Endometrial microvascular endothelial cells (primary cell): ENCODE results near the gene GRIK2. TPM values are rescaled to one million over a fixed set of nuclear protein-coding genes. Genes with fewer than 3 reads are reported as not detected.

Experiments used
- in situ Hi-C: cut with HindIII; loops from 2 replicates; pipeline ENCODE4 v1.10.0; 2017; ENCODE audit warnings: low sequenced_read_pairs, low pct_unique_long_range_greater_than_20kb; ENCODE audit errors: inconsistent ontology term
- total RNA-seq: library from RNA; depleted of rRNA; stranded (reverse); fragments of >200 nt; gene quantifications from one replicate; pipeline ENCODE4 v1.2.3, GENCODE V29; 2015; ENCODE audit errors: inconsistent ontology term

Gene GRIK2
- total RNA-seq, 1 donor from 2014 or later = under 0.01 TPM

GRCh38 chr6:101803136-101803535, 409.6 kb downstream of the GRIK2 start:
- in situ Hi-C loops = no loop called here

DNA sequence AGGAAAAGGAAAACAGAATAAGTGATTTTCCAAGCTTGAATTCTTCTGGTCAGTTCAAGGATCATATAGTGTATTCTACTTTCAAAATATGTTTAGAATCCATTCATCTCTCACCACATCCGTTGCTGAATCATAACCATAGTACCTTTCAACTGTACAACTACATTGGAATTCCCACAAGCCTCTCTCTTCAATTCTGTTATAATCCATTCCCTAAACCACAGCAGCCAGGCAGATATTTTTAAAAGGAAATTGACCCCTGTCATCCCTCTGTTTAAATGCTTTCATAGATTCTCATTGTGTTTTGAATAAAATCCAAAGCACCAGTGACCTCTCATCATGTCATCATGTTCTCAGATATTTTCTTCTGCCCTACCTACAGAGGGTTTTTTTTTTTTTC, 412.7 kb downstream of the GRIK2 start:
- in situ Hi-C loops = no loop called here

DNA sequence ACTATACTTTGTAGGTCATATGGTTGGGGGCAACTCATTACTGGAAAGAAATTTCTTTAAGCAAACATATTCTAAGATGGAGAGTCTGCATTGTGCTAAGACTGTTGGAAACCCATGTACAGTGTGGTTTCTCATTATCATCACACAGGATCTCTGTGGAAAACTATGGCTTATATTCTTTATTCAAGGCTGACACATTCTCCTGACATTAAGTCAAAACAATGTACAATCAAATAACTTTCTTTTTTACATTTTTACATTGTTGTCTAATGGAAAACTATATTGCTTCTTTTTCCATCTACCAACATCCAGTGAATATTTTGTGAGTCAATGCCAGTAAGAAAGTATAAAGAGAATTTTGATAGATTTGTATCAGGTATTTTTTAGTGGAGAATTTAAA, 417.6 kb downstream of the GRIK2 start:
- in situ Hi-C loops = no loop called here

GRCh38 chr6:101816716-101817115, 423.2 kb downstream of the GRIK2 start:
- in situ Hi-C loops = no loop called here

DNA sequence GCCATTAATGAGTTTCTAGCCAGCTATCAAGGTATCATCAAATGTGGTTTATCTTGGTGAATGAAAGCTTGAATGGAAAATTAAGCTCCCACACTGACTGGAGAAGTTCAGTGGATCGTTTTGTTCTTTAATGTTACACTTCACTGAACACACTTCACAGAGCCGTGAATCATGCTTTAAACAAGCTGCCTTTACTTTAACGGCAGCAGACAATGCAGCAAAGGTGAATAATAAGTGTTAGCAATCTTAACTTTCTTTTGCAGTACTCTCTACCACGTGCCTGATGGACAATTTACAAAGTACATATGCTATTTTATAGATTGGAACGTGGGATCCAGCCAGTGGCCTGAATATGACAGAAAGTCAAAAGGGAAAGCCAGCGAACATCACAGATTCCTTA, 424.5 kb downstream of the GRIK2 start:
- in situ Hi-C loops = no loop called here

GRCh38 chr6:101824551-101825345, 431.2 kb downstream of the GRIK2 start:
- in situ Hi-C loops = no loop called here

DNA sequence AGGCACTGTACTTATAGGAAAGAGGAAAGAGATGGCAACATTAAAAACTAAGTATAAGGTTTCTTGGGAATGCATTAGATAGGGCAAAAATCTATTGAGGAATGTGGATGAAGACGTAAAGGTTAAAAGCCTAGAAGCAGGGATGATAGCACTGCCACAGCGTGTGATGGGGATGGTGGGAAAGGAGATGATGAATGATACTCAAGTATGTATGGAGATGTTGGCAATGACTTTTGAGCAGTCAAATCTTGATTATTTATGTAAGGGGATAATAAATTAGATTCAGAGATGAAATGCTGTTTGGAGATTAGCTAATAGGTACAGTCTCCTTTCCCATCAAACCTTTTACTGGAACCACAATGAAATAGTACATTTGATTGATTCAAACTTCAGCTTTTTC, 432.8 kb downstream of the GRIK2 start:
- in situ Hi-C loops = no loop called here

- in situ Hi-C loops = no loop called here
These were observed 433.2 kb downstream of the GRIK2 start for GRCh38 chr6:101826678-101827077.

- in situ Hi-C loops = no loop called here
These were observed 437.1 kb downstream of the GRIK2 start for GRCh38 chr6:101830501-101831031.

- in situ Hi-C loops = no loop called here
These were observed 438.9 kb downstream of the GRIK2 start for GRCh38 chr6:101832371-101832770.

DNA sequence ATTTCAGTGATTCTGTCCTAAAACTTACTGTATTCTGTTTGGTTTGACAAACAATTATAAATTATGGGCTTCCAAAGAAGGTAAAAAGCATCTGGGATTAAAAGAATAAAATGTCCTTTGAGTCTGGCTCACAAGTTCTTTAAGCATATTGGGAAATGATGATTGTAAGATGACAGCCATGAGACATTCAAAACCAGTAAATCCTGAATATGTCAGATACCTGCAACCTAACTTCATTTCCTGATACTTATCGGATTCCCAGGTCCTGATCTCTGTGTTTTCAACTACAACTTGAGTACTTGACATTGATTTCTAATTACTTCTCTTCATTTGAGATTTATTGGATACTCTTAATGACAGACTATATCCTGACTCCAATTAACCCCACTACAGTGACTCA, 446.6 kb downstream of the GRIK2 start:
- in situ Hi-C loops = no loop called here

DNA sequence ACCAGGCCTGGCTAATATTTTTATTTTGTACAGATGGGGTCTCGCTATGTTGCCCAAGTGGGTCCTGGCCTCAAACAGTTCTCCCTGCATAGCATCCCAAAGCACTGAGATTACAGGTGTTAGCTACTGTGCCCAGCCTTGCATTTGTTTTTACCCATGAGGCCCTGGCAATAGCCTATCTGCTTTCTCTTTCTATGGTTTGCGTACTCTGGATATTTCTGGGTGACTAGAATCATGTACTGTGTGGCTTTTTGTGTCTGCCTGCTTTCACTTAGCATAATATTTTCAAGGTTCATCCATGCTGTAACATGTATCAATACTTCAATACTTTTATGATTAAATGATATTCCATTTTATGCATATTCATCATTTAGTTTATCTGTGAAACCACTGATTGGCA, 451.7 kb downstream of the GRIK2 start:
- in situ Hi-C loops = no loop called here

DNA sequence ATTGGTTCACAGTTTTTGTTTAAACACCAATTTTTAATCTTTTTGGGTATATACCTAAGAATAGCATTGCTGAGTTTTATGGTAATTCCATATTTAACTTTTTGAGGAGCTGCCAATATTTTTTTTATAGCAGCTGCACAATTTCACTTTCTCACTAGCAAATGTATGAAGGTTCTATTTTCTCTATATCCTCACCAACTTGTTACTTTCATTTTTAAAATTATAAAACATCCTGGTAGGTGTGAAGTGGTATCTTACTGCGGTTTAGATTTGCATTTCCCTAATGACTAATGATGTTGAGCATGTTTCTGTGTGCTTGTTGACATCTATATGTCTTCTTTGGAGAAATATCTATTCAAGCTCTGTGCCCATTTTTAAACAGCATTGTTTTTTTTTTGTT, 452.1 kb downstream of the GRIK2 start:
- in situ Hi-C loops = no loop called here

DNA sequence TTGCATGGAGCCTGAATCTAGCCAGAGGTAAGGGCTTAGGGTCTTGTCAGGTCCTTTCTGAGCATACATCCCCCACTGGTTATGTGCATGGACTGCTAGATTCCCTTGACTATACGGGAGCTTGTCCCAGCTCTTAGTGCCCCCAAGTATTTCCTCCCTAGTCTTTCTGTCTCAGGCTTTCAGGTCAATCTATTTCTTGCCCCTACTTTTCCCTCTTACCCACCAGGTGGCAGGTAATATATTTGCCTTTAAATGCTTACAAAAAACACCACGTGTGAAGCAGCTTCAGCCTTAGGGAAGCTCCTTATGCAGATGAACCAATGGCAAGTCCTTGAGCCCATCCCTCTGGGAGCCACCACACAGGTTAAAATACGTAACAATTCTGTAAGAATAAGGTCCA, 454.2 kb downstream of the GRIK2 start:
- in situ Hi-C loops = no loop called here

DNA sequence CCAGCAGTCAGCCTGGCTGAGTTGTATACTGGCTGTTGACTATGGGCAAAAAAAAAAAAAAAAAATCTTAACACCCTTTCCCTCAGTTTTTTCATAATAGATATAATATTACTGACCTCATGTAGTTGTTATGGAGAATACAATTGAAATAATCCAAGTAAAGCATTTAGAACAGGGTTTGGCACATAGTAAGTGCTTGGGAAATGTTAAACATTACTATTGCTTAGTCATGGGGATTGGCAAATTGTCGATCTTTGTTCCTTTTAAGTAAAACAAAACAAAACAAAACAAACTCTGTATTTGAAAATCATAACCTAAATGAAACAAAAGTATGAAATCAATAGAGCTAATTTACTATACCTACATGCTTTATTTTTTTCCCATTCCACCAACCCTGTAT, 458.4 kb downstream of the GRIK2 start:
- in situ Hi-C loops = no loop called here

- in situ Hi-C loops = no loop called here
These were observed 459.9 kb downstream of the GRIK2 start for GRCh38 chr6:101853231-101854085.

DNA sequence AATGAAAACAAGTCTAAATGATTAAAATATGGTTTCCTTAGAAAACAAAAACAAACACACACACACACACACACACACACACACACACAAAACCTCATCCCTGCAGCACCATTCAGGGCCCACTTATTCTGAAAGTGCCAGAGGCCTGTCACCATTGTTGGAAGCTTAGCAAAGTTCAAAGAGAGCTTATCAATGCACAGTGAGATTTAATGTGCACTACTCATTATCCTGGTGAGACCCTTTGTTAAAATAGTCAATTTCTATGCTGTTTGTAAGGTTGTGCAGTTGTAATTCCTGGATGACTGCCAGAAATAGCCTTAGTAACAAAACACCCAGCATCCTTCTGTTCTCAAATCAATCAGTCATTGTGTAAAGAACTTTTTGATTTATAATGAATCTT, 482.9 kb downstream of the GRIK2 start:
- in situ Hi-C loops = no loop called here

DNA sequence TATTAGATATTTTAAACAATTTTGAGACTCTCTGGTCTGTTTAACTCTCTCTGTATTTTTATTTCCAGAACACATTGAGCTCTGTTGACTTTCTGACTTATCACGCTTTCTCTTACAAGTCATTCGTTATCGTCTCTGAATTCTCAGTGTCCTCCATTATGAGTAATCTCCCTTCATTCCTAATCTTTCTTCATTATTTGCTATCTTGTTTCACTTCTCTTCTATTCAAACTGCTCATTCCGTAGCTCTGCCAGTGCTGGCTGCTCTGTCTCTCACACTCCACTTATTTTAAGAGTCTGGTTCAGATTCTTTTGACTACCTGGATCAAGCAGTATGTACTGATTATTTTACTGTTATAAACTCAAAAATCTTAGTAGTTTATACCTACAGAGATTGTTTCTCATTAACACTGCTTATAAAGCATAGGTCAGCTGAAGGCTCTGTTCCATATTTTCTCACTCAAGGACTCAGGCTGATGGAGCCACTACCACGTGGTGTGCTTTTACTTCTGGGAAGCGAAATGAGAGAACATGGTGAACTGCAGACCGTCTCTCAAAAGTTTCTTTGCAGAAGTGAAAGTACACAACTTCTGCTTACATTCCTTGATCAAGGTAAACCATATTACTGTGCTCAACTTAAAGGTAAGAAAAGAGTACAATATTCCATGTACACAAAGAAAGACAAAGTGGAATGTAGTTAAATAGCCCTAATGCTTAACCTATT, 485.2 kb downstream of the GRIK2 start:
- in situ Hi-C loops = no loop called here

DNA sequence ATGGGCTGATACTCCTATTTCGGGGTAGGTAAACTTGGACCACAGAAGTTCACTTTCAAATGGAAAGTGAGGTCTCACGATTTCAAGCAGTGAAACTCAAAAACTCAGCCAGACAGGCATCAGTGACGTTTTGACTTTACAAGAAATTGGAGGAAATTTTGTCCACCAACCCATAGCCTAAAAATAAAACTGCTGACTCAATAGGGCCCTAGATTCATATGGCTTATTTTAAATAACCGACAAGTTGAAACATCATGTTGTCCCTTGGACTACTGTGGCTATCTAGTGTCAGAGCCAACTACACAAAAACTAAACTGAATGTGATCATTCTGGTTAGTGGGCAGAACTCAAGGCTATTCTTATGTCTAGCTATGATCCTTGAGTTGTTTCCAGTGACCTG, 486.3 kb downstream of the GRIK2 start:
- in situ Hi-C loops = no loop called here
